Keratinocyte (primary cell): ENCODE measurements around the gene SEPTIN6. TPM values are rescaled to one million over a fixed set of nuclear protein-coding genes. Genes with fewer than 3 reads are reported as not detected.

Source experiments
- DNase-seq: peaks from one replicate; pipeline ENCODE4 v3.0.0-alpha.2; 2011; ENCODE audit warnings: low read depth, missing footprints, low spot score
- FAIRE-seq: peaks from 2 replicates; lab custom pipeline; 2011; peaks lifted over from hg19 to GRCh38; lab: Jason Lieb, UNC
- H2AFZ ChIP-seq: 2 replicates; pipeline ENCODE4 v1.6.0; 2012; ENCODE audit warnings: low read length, control low read depth, inconsistent platforms; ENCODE audit not compliant: control insufficient read depth
- H3K27ac ChIP-seq: 2 replicates; pipeline ENCODE4 v1.5.1; 2011; ENCODE audit warnings: low read length; ENCODE audit not compliant: control insufficient read depth, insufficient read depth
- H3K27me3 ChIP-seq: 3 replicates; pipeline ENCODE4 v1.6.0; 2011; ENCODE audit warnings: low read length; ENCODE audit not compliant: control insufficient read depth, insufficient read depth; ENCODE audit errors: extremely low read depth
- H3K36me3 ChIP-seq, 2 experiments: 2 replicates in 1 of 2; 3 replicates in 1 of 2; pipeline ENCODE4 v1.5.1; 2011; ENCODE audit warnings: low read length in 2 of 2, mild to moderate bottlenecking in 1 of 2; ENCODE audit not compliant: control insufficient read depth in 2 of 2, insufficient read depth in 2 of 2; ENCODE audit errors: extremely low read depth in 1 of 2
- H3K4me1 ChIP-seq: 3 replicates; pipeline ENCODE4 v1.5.1; 2011; ENCODE audit warnings: low read length; ENCODE audit not compliant: control insufficient read depth, insufficient read depth; ENCODE audit errors: extremely low read depth
- H3K4me2 ChIP-seq: 3 replicates; pipeline ENCODE4 v1.6.0; 2011; ENCODE audit warnings: low read depth, low read length; ENCODE audit not compliant: control insufficient read depth, insufficient read depth; ENCODE audit errors: extremely low read depth
- H3K4me3 ChIP-seq, 3 experiments: fragments of 200-600 bp in 1 of 3; sonication (generic) in 1 of 3; 2 replicates in 2 of 3; 3 replicates in 1 of 3; pipeline ENCODE4 v1.5.1; 2011 to 2016; ENCODE audit warnings: low read length in 3 of 3, mild to moderate bottlenecking in 3 of 3, control low read depth in 2 of 3, inconsistent platforms in 1 of 3, low read depth in 1 of 3, mixed read lengths in 1 of 3, mixed run types in 1 of 3, moderate library complexity in 1 of 3; ENCODE audit not compliant: control insufficient read depth in 2 of 3, insufficient read depth in 2 of 3; ENCODE audit errors: extremely low read depth in 1 of 3
- H3K79me2 ChIP-seq: 2 replicates; pipeline ENCODE4 v1.6.0; 2012; ENCODE audit warnings: low read length; ENCODE audit not compliant: control insufficient read depth, insufficient read depth
- H3K9ac ChIP-seq: 3 replicates; pipeline ENCODE4 v1.6.0; 2011; ENCODE audit warnings: low read length; ENCODE audit not compliant: control insufficient read depth, insufficient read depth; ENCODE audit errors: extremely low read depth
- H3K9me1 ChIP-seq: 3 replicates; pipeline ENCODE4 v1.6.0; 2011; ENCODE audit warnings: low read length; ENCODE audit not compliant: control insufficient read depth, insufficient read depth; ENCODE audit errors: extremely low read depth
- H3K9me3 ChIP-seq: 2 replicates; pipeline ENCODE4 v1.5.1; 2012; ENCODE audit warnings: low read depth, low read length; ENCODE audit not compliant: control insufficient read depth
- H4K20me1 ChIP-seq: 3 replicates; pipeline ENCODE4 v1.6.0; 2011; ENCODE audit warnings: low read length; ENCODE audit not compliant: control insufficient read depth, insufficient read depth; ENCODE audit errors: extremely low read depth
- CTCF ChIP-seq, 3 experiments: IDR thresholded peaks in 1 of 3; conservative IDR thresholded peaks in 1 of 3; optimal IDR thresholded peaks in 1 of 3; 2 replicates in 2 of 3; 3 replicates in 1 of 3; pipeline versions ENCODE3 to v1.5.1; 2011; ENCODE audit warnings: low read length in 3 of 3, mild to moderate bottlenecking in 3 of 3, moderate library complexity in 2 of 3, control low read depth in 1 of 3, inconsistent platforms in 1 of 3; ENCODE audit not compliant: insufficient read depth in 2 of 3; ENCODE audit errors: extremely low read depth in 1 of 3
- EZH2 ChIP-seq: IDR thresholded peaks from one replicate; pipeline ENCODE4 v1.6.1; 2012; ENCODE audit warnings: inconsistent platforms, mild to moderate bottlenecking, low read length, moderate library complexity
- dilution Hi-C: fragments of 300-500 bp; cut with MboI; formaldehyde crosslinking; loops from one replicate; pipeline ENCODE4 v1.7.0; 2020; ENCODE audit warnings: low sequenced_read_pairs; ENCODE audit not compliant: extremely low pct_ligation_motif_present
- polyA plus RNA-seq, 5 experiments: library from polyadenylated mRNA; depleted of rRNA in 3 of 5; stranded (reverse) in 3 of 5; stranded (forward) in 1 of 5; unstranded in 1 of 5; fragments of >200 nt; gene quantifications; 1 replicate in 1 of 5; 2 replicates in 3 of 5; 3 replicates in 1 of 5; pipeline versions ENCODE4 v1.2.1 to v1.2.3, GENCODE V29; 2011 to 2012; ENCODE audit warnings: missing spikeins in 2 of 5, low read depth in 1 of 5, low replicate concordance in 1 of 5
- small RNA-seq, 3 experiments: library from RNA; depleted of rRNA; stranded (forward); fragments of <200 nt; gene quantifications; one replicate each; pipeline ENCODE3, GENCODE V24; 2012; ENCODE audit warnings: low read depth in 3 of 3, low replicate concordance in 1 of 3; ENCODE audit not compliant: insufficient read length in 3 of 3

SEPTIN6 gene
- polyA plus RNA-seq, 1 donor (not counting 4 experiments of a cell fraction or from before 2014, with no cell fraction given): 12.6 TPM

GRCh38 chrX:119646515-119646914 is 46.5 kb downstream of the SEPTIN6 start:
- no peak overlapping the region for H3K9ac ChIP-seq
- no peaks in the 10 kb centered on the region for H3K9me3 ChIP-seq
- H3K4me1 ChIP-seq: no peaks in the 10 kb centered on the region
- no peak overlapping the region for H3K4me3 ChIP-seq
- dilution Hi-C loops: no loop called here
- no peak overlapping the region for H2AFZ ChIP-seq
- no peaks in the 10 kb centered on the region for H3K36me3 ChIP-seq
- no peaks in the 10 kb centered on the region for H4K20me1 ChIP-seq
- H3K9me1 ChIP-seq: no peaks in the 10 kb centered on the region
- DNase-seq (no peak), FAIRE-seq (no peak)
- no peak overlapping the region for H3K4me2 ChIP-seq
- no peaks in the 10 kb centered on the region for H3K27me3 ChIP-seq
- no peaks in the 10 kb centered on the region for H3K79me2 ChIP-seq
- H3K27ac ChIP-seq: no peak overlapping the region
- TF ChIP-seq CTCF (optimal IDR thresholded peaks at IDR 0.05 in 1 of 3, IDR thresholded peaks at IDR 0.05 in 1 of 3, conservative IDR thresholded peaks at IDR 0.05 in 1 of 3; ENCODE audit: extremely low read depth in 1 of 3, insufficient read depth in 2 of 3, low read length in 3 of 3) (no peak), EZH2 (no peak)

DNA sequence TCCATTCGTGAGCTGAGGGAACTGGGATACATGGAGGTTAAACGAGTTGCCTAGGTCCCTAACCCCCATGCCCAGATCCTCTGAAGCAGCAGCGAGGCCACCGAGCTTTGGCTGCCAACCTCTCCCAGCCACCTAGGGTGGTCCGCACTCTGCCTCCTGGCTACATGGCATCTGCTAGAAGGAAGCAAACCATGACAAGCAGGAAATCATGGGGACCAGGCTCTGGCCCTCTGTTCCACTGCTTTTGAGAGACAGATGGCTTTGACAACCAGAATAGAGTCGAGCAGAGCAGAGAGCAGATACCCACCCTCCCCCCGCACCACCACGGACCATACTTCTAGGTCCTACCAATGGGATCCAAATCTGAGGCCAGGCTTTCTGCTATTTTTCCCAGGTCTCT is 49.3 kb downstream of the SEPTIN6 start:
- Histone ChIP-seq H3K9ac (no peak overlapping the region), H3K9me3 (no peaks in the 10 kb centered on the region), H4K20me1 (no peaks in the 10 kb centered on the region), H3K79me2 (no peaks in the 10 kb centered on the region), H3K36me3 (no peaks in the 10 kb centered on the region), H3K4me2 (no peak overlapping the region), H3K4me3 (no peak overlapping the region), H2AFZ (no peak overlapping the region), H3K27ac (no peak overlapping the region), H3K9me1 (no peaks in the 10 kb centered on the region), H3K27me3 (no peaks in the 10 kb centered on the region), H3K4me1 (no peaks in the 10 kb centered on the region)
- FAIRE-seq: no peak
- dilution Hi-C loops: no loop called here
- TF ChIP-seq CTCF (optimal IDR thresholded peaks at IDR 0.05 in 1 of 3, IDR thresholded peaks at IDR 0.05 in 1 of 3, conservative IDR thresholded peaks at IDR 0.05 in 1 of 3; ENCODE audit: extremely low read depth in 1 of 3, insufficient read depth in 2 of 3, low read length in 3 of 3): no peak
- no peak for TF ChIP-seq EZH2
- no peak for DNase-seq

Small RNAs within 50 kb of the gene (small RNA-seq; reads per million reads assigned to genes)
- gene MIR766: 0.07 to 2.0 (median 0.75) reads per million in 3 experiments

Other genes starting within 250 kb of the SEPTIN6 start
- 310 to 608 TPM (median 447 TPM) in 3 replicates for gene SLC25A5, start 224.7 kb downstream of the SEPTIN6 start, polyA plus RNA-seq
- gene STEEP1, start 127.8 kb downstream of the SEPTIN6 start, polyA plus RNA-seq: 19.5 to 23.3 TPM (median 19.7 TPM) in 3 replicates
- 49.0 to 81.6 TPM (median 76.2 TPM) in 3 replicates for gene UBE2A, start 118.6 kb downstream of the SEPTIN6 start, polyA plus RNA-seq
- 6.8 to 11.0 TPM (median 10.6 TPM) in 3 replicates for gene NKRF, start 86.7 kb downstream of the SEPTIN6 start, polyA plus RNA-seq
- 0.05 TPM in 2 of 3 replicates, not detected in the other for gene SOWAHD, start 65.4 kb upstream of the SEPTIN6 start, polyA plus RNA-seq
- gene RPL39, start 98.5 kb upstream of the SEPTIN6 start, polyA plus RNA-seq: 2,139 to 2,988 TPM (median 2,842 TPM) in 3 replicates
- 4.9 to 9.5 TPM (median 7.2 TPM) in 3 replicates for gene UPF3B, start 159.8 kb upstream of the SEPTIN6 start, polyA plus RNA-seq
- 8.4 to 11.6 TPM (median 10.5 TPM) in 3 replicates for gene RNF113A, start 178.6 kb upstream of the SEPTIN6 start, polyA plus RNA-seq
- gene NDUFA1, start 178.7 kb upstream of the SEPTIN6 start, polyA plus RNA-seq: 150 to 282 TPM (median 207 TPM) in 3 replicates
- gene AKAP14, start 202.7 kb upstream of the SEPTIN6 start, polyA plus RNA-seq: not detected in 3 replicates